IPS-20b (cell line): Measurements from ENCODE around the gene EGFL6.
A peak's percentile ranks its signal among the peaks of the same experiment; 100 is the strongest.

Experiments
- H3K27ac ChIP-seq: one replicate; pipeline ENCODE4 v1.5.1; 2013; ENCODE audit warnings: low read length
- H3K27me3 ChIP-seq: 2 replicates; pipeline ENCODE4 v1.6.1; 2013; ENCODE audit warnings: mild to moderate bottlenecking, low read length, inconsistent platforms; ENCODE audit not compliant: insufficient read depth
- H3K36me3 ChIP-seq: 2 replicates; pipeline ENCODE4 v1.6.1; 2013; ENCODE audit warnings: low read depth, mild to moderate bottlenecking, inconsistent platforms, low read length, moderate library complexity; ENCODE audit not compliant: insufficient read depth
- H3K4me1 ChIP-seq: 2 replicates; pipeline ENCODE4 v1.6.1; 2013; ENCODE audit warnings: mild to moderate bottlenecking, control low read depth, inconsistent platforms, low read length, moderate library complexity; ENCODE audit not compliant: insufficient read depth
- H3K4me3 ChIP-seq: 2 replicates; pipeline ENCODE4 v1.5.1; 2013; ENCODE audit warnings: mild to moderate bottlenecking, low read length, inconsistent platforms
- H3K9ac ChIP-seq: 2 replicates; pipeline ENCODE4 v1.6.1; 2013; ENCODE audit warnings: low read depth, mild to moderate bottlenecking, inconsistent platforms, low read length, moderate library complexity
- H3K9me3 ChIP-seq: 2 replicates; pipeline ENCODE4 v1.6.1; 2013; ENCODE audit warnings: mild to moderate bottlenecking, low read depth, low read length, inconsistent platforms; ENCODE audit not compliant: insufficient read depth

Gene EGFL6, protein sequence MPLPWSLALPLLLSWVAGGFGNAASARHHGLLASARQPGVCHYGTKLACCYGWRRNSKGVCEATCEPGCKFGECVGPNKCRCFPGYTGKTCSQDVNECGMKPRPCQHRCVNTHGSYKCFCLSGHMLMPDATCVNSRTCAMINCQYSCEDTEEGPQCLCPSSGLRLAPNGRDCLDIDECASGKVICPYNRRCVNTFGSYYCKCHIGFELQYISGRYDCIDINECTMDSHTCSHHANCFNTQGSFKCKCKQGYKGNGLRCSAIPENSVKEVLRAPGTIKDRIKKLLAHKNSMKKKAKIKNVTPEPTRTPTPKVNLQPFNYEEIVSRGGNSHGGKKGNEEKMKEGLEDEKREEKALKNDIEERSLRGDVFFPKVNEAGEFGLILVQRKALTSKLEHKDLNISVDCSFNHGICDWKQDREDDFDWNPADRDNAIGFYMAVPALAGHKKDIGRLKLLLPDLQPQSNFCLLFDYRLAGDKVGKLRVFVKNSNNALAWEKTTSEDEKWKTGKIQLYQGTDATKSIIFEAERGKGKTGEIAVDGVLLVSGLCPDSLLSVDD

DNA sequence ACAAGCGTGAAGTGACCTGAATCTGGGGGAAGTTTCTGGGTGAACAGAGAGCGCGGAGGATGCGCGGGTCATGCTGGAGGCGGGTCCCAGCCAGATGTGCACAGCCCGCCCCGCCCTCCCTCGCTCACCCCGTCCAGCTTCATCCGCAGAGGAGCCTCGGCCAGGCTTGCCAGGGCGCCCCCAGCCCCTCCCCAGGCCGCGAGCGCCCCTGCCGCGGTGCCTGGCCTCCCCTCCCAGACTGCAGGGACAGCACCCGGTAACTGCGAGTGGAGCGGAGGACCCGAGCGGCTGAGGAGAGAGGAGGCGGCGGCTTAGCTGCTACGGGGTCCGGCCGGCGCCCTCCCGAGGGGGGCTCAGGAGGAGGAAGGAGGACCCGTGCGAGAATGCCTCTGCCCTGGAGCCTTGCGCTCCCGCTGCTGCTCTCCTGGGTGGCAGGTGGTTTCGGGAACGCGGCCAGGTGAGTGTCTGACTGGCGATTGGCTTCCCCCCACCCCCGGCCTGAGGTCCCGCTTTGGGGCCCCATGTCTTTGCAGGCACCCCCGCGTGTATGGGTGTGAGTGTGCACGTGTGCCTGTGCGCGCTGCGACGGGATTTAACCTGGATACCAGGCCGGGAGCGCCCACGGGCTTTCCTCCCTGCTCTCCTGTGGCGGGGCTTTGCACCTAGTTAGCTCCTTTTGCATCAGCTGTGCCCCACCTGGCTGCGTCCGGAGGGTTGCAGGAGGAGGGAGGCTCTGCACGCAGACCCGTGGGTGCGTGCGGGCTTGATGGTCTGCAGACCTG lies at the start of gene EGFL6:
EGFL6 (plus strand) TSS at position 123 of the 782 bp plus-strand sequence; CDS start at position 384, 261 bp downstream.
- Histone ChIP-seq H3K27ac (no peak within 1 kb of the TSS), H3K27me3 (peaks cover 58% of the 10 kb centered on the region), H3K9me3 (no peaks in the 10 kb centered on the region), H3K4me3 (peak within 1 kb of the TSS; percentile 60), H3K4me1 (no peaks in the 10 kb centered on the region), H3K36me3 (no peaks in the 10 kb centered on the region), H3K9ac (no peak within 1 kb of the TSS)

- Histone ChIP-seq H3K4me1 (no peaks in the 10 kb centered on the region), H3K36me3 (no peaks in the 10 kb centered on the region), H3K9ac (no peak overlapping the region), H3K27ac (no peak overlapping the region), H3K9me3 (no peaks in the 10 kb centered on the region), H3K27me3 (no peaks in the 10 kb centered on the region), H3K4me3 (no peak overlapping the region)
Measured at GRCh38 chrX:13520351-13520750, 49.0 kb upstream of the EGFL6 start.

DNA sequence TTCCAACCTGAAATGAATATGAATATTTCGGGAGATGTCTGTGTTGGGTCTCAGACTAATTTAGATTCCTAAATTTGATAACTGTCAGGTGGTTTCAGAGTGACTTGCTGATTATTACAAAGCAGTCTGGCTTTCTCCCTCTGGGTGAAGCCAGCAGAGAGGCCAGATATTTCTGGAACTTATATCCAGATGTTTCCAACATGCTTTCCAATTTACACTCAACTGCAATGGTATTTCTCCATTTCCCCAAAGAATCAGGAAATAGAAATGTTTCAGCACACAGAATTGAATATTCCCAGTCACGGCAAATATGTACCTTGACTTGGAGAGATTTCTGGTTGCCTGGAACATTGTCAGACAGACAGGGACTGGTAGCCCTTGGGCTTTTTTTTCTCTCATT lies 48.5 kb upstream of the EGFL6 start:
- Histone ChIP-seq H3K4me3 (no peak overlapping the region), H3K9me3 (no peaks in the 10 kb centered on the region), H3K27me3 (no peaks in the 10 kb centered on the region), H3K36me3 (no peaks in the 10 kb centered on the region), H3K27ac (no peak overlapping the region), H3K4me1 (no peaks in the 10 kb centered on the region), H3K9ac (no peak overlapping the region)

DNA sequence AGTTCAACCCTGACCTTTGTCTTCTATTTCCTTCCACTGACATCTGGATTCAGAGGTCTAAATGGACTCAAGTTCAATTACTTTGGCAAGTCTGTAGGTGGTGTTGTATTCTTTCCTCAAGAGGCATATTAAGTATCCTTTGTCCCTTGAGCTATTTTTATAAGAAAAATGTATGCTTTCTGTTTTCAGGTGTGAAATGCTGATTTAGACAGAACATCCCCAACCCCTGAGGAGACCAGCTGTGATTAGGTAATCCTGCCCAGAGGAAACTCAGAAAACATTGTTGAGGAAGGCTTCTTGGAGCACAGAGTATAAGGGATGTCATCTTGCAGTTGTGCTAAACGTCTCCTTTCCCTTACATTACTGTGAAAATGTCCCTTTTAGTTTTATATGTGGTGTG lies 46.6 kb upstream of the EGFL6 start:
- Histone ChIP-seq H3K36me3 (no peaks in the 10 kb centered on the region), H3K27me3 (no peaks in the 10 kb centered on the region), H3K4me3 (no peak overlapping the region), H3K9ac (no peak overlapping the region), H3K9me3 (no peaks in the 10 kb centered on the region), H3K4me1 (no peaks in the 10 kb centered on the region), H3K27ac (no peak overlapping the region)

GRCh38 chrX:13533726-13534125 lies 35.7 kb upstream of the EGFL6 start:
- Histone ChIP-seq H3K27ac (no peak overlapping the region), H3K9ac (no peak overlapping the region), H3K36me3 (no peaks in the 10 kb centered on the region), H3K4me3 (no peak overlapping the region), H3K9me3 (no peaks in the 10 kb centered on the region), H3K4me1 (no peaks in the 10 kb centered on the region), H3K27me3 (no peaks in the 10 kb centered on the region)

DNA sequence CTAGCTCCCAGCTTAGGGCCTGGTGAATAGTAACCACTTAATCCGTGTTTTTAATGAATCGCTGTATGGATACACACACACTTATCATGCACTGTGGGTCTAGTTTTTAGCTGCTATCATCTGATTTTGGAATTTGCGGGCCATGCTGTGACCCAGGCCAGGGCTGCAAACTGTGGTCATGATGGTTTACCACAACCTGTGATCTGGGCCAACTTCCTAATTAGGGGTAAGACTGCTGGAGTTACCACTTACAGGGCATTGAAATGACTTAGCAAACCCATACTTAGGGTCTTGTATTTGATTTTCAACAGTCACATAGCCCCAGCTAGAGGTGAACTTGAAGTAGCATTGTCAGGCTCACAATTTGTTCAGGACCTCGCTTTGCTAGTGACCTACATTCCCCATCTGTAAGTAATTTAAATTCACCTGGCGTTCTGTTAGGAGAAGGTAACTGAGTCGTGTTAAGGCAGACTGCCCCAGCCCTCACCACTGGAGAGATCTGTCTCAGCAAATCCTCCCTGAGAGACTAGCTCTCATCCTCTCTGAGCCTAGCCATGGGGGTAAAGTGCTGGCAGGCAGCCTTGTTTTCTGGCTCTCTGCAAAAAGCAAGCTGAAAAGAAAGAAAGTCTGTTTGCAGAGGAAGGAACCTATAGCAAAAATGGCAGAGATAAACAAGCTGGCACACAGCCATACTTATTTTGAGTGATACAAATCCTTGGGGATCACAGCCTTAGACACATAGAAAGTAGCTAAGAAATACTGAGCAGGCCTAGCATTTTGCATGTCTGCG lies 33.8 kb upstream of the EGFL6 start:
- no peak overlapping the region for H3K4me3 ChIP-seq
- no peaks in the 10 kb centered on the region for H3K36me3 ChIP-seq
- no peak overlapping the region for H3K9ac ChIP-seq
- H3K9me3 ChIP-seq = no peaks in the 10 kb centered on the region
- no peak overlapping the region for H3K27ac ChIP-seq
- H3K27me3 ChIP-seq = no peaks in the 10 kb centered on the region
- H3K4me1 ChIP-seq = no peaks in the 10 kb centered on the region

DNA sequence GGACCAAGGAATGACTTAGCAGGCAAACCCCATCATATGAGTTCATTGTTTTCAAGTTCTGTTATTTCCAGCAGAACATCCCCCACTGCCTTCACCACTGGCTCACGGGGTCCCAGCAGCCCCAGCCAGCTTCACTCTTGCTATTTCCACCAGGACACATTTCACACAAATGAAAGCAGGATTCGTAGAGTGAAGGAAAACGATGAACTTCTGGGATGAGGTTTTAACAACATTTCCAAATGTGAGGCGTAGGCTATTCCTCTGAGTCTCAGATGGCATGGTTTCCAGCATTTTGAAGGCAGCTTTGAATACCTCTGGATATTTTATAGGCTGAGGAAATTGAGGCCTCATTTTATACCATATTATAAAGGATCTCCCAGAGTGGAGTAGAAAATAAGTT lies 32.9 kb upstream of the EGFL6 start:
- Histone ChIP-seq H3K9ac (no peak overlapping the region), H3K36me3 (no peaks in the 10 kb centered on the region), H3K9me3 (no peaks in the 10 kb centered on the region), H3K4me3 (no peak overlapping the region), H3K27me3 (no peaks in the 10 kb centered on the region), H3K27ac (no peak overlapping the region), H3K4me1 (no peaks in the 10 kb centered on the region)

- H3K4me1 ChIP-seq = no peaks in the 10 kb centered on the region
- H3K9ac ChIP-seq = no peak overlapping the region
- no peak overlapping the region for H3K27ac ChIP-seq
- H3K9me3 ChIP-seq = no peaks in the 10 kb centered on the region
- no peaks in the 10 kb centered on the region for H3K27me3 ChIP-seq
- H3K4me3 ChIP-seq = no peak overlapping the region
- no peaks in the 10 kb centered on the region for H3K36me3 ChIP-seq
Measured at GRCh38 chrX:13538414-13538813, 31.0 kb upstream of the EGFL6 start.

DNA sequence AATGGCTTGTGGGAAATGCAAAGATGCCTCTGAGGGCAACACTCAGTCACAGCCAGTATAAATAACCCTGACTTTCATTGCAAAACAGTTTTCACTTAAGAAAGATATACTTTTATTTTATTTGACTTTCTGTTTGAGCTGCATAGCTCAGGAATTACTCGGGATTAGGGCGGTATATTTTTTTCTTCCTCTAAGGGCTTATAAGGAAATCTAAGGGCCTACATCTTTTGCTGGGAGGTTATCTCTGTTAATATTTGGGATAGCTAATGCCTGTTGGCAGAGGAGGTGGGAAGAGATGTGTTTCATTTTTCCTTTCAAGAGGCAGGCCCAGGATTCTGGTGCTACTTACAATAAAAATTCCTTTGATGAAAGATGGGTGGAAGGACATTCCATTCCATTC lies 28.8 kb upstream of the EGFL6 start:
- no peak overlapping the region for H3K9ac ChIP-seq
- H3K36me3 ChIP-seq = no peaks in the 10 kb centered on the region
- H3K27ac ChIP-seq = no peak overlapping the region
- no peaks in the 10 kb centered on the region for H3K27me3 ChIP-seq
- no peaks in the 10 kb centered on the region for H3K4me1 ChIP-seq
- no peaks in the 10 kb centered on the region for H3K9me3 ChIP-seq
- H3K4me3 ChIP-seq = no peak overlapping the region

DNA sequence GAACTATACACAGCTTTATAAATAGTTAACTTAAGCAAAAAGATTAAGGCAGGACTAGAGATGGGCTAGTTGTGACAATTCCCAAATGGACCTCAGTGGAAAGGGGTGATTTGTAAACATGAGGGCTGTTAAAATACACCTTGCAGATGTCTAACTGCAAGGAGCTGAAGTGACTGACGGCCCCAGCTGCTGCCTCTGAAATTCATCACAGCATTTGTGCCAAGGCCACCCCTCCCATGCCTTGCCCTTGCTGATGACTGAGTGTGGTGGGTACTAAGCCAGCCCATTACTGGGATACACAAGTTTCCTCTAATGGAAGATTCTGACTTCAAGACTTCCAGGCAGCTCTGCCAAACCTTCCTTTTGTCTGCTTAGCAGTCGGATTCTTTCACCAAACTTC lies 23.7 kb upstream of the EGFL6 start:
- Histone ChIP-seq H3K27ac (no peak overlapping the region), H3K36me3 (no peaks in the 10 kb centered on the region), H3K9me3 (no peaks in the 10 kb centered on the region), H3K4me1 (no peaks in the 10 kb centered on the region), H3K4me3 (no peak overlapping the region), H3K27me3 (no peaks in the 10 kb centered on the region), H3K9ac (no peak overlapping the region)

DNA sequence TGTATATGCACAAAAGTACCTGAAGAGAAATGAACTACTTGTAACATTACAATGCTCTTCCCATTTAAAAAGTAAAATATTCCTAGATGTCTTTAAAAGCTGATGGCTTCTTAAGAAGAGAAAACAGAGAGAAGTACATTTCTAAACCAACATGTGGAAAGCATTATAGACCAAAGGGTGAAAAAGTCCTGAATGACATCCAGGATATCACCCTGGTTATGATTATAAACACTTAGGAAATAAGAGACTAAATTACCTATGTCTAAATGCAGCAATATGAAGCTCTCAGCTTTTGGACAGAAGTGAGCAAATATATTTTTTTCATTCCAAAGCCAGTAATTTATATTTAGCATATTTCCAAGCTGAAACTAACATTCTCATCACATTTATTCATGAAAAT lies 21.7 kb upstream of the EGFL6 start:
- Histone ChIP-seq H3K27me3 (no peaks in the 10 kb centered on the region), H3K4me1 (no peaks in the 10 kb centered on the region), H3K36me3 (no peaks in the 10 kb centered on the region), H3K9ac (no peak overlapping the region), H3K9me3 (no peaks in the 10 kb centered on the region), H3K4me3 (no peak overlapping the region), H3K27ac (no peak overlapping the region)
